ENCODE data around the gene TBC1D22A.

Gene TBC1D22A

GRCh38 chr22:47091921-47092700 is 329.7 kb downstream of the TBC1D22A start:
- no peak for DNase-seq

GRCh38 chr22:47092896-47093311 is 330.5 kb downstream of the TBC1D22A start:
- no peak for DNase-seq

- no peak for DNase-seq
Measured at GRCh38 chr22:47093720-47094119, 331.3 kb downstream of the TBC1D22A start.

- no peak for DNase-seq
Measured at GRCh38 chr22:47094861-47095330, 332.4 kb downstream of the TBC1D22A start.

- DNase-seq: no peak
Measured at GRCh38 chr22:47095395-47096122, 333.1 kb downstream of the TBC1D22A start.

GRCh38 chr22:47098121-47098520 is 335.7 kb downstream of the TBC1D22A start:
- no peak for DNase-seq

- no peak for DNase-seq
Measured at GRCh38 chr22:47098554-47098953, 336.1 kb downstream of the TBC1D22A start.

GRCh38 chr22:47100019-47100418 is 337.6 kb downstream of the TBC1D22A start:
- no peak for DNase-seq

- DNase-seq: no peak
Measured at GRCh38 chr22:47100646-47101200, 338.3 kb downstream of the TBC1D22A start.

GRCh38 chr22:47101321-47101885 is 339.0 kb downstream of the TBC1D22A start:
- DNase-seq: no peak

- DNase-seq: no peak
Measured at GRCh38 chr22:47102081-47102480, 339.6 kb downstream of the TBC1D22A start.

- no peak for DNase-seq
Measured at GRCh38 chr22:47102648-47103047, 340.2 kb downstream of the TBC1D22A start.

- no peak for DNase-seq
Measured at GRCh38 chr22:47105085-47105484, 342.6 kb downstream of the TBC1D22A start.

- DNase-seq: no peak
Measured at GRCh38 chr22:47106806-47107205, 344.4 kb downstream of the TBC1D22A start.

GRCh38 chr22:47107431-47107830 is 345.0 kb downstream of the TBC1D22A start:
- peak; percentile 9 for DNase-seq

- no peak for DNase-seq
Measured at GRCh38 chr22:47110817-47111443, 348.5 kb downstream of the TBC1D22A start.

- no peak for DNase-seq
Measured at GRCh38 chr22:47111626-47112581, 349.5 kb downstream of the TBC1D22A start.

- no peak for DNase-seq
Measured at GRCh38 chr22:47112582-47112965, 350.1 kb downstream of the TBC1D22A start.

GRCh38 chr22:47112994-47113852 is 350.8 kb downstream of the TBC1D22A start:
- DNase-seq: no peak

GRCh38 chr22:47113853-47114415 is 351.5 kb downstream of the TBC1D22A start:
- DNase-seq: no peak
